Upper lobe of left lung (tissue), 6 donors: ENCODE results near the gene VPS29. TPM values are rescaled to one million over a fixed set of nuclear protein-coding genes. Genes with fewer than 3 reads are reported as not detected.

Experiments
- ATAC-seq, 2 donors: fragments of 200-7000 bp; cut with Tn5 transposase; one replicate each; pipeline ENCODE4 v1.9.1; 2022; ENCODE audit warnings: mild to moderate bottlenecking in 2 of 2, moderate library complexity in 2 of 2; ENCODE audit not compliant: low FRiP score in 2 of 2
- DNase-seq, 2 donors: peaks; one replicate each; pipeline ENCODE4 v3.0.0-alpha.2; 2019 to 2020
- H3K27ac ChIP-seq, 4 donors: fragments of 200-600 bp; sonication (generic); one replicate each; pipeline ENCODE4 v1.5.1; 2016 to 2019
- H3K27me3 ChIP-seq, 4 donors: fragments of 200-600 bp; sonication (generic); one replicate each; pipeline ENCODE4 v1.5.1; 2017 to 2019
- H3K36me3 ChIP-seq, 4 donors: fragments of 200-600 bp; sonication (generic); one replicate each; pipeline ENCODE4 v1.5.1; 2016 to 2019
- H3K4me1 ChIP-seq, 4 donors: fragments of 200-600 bp; sonication (generic); one replicate each; pipeline ENCODE4 v1.5.1; 2018 to 2019
- H3K4me3 ChIP-seq, 4 donors: fragments of 200-600 bp; sonication (generic); one replicate each; pipeline ENCODE4 v1.5.1; 2017 to 2019; ENCODE audit warnings: mild to moderate bottlenecking in 2 of 4, moderate library complexity in 1 of 4
- H3K9me3 ChIP-seq, 4 donors: fragments of 200-600 bp; sonication (generic); one replicate each; pipeline ENCODE4 v1.5.1; 2018 to 2019
- EP300 ChIP-seq, 4 donors: sonication (generic); formaldehyde crosslinking; IDR thresholded peaks; one replicate each; pipeline ENCODE4 v1.5.1; 2017; ENCODE audit warnings: antibody characterized with exemption in 4 of 4, control low read depth in 2 of 4
- POLR2A ChIP-seq, 4 donors: fragments of 450-650 bp; IDR thresholded peaks; one replicate each; pipeline ENCODE4 v1.5.1; 2016 to 2017; ENCODE audit warnings: antibody characterized with exemption in 4 of 4, mild to moderate bottlenecking in 2 of 4
- POLR2AphosphoS5 ChIP-seq, 2 donors: sonication (generic); formaldehyde crosslinking; IDR thresholded peaks; one replicate each; pipeline ENCODE4 v1.5.1; 2017; ENCODE audit warnings: antibody characterized with exemption in 2 of 2
- WGBS, 2 donors: methylation state at CpG; one replicate each; pipeline ENCODE4 v1.1.5; 2017 to 2018; 5-methylcytosine and 5-hydroxymethylcytosine counted together
- total RNA-seq, 6 donors: library from RNA; depleted of rRNA in 4 of 6; stranded (reverse); fragments of >200 nt in 4 of 6; gene quantifications; one replicate each; pipeline versions ENCODE4 v1.1.0 to v1.2.1, GENCODE V29; 2016 to 2021
- TF ChIP-seq, protein P1 (sequence below), 6 experiments: fragments of 450-650 bp in 4 of 6; fragments of 200-600 bp in 2 of 6; sonication (generic) in 2 of 6; IDR thresholded peaks; one replicate each; pipeline ENCODE4 v1.5.1; 2016 to 2019; ENCODE audit warnings: antibody characterized with exemption in 6 of 6
- donor health status: DM: no; HTN: no; CAD: no; lungs with moderate emphysema.
- donor health status: DM: no; HTN: yes; CAD: no; lungs with severe emphysema.

Gene VPS29
- total RNA-seq, 6 donors from 2014 or later = 29.9 to 102 (median 86.7) TPM

DNA sequence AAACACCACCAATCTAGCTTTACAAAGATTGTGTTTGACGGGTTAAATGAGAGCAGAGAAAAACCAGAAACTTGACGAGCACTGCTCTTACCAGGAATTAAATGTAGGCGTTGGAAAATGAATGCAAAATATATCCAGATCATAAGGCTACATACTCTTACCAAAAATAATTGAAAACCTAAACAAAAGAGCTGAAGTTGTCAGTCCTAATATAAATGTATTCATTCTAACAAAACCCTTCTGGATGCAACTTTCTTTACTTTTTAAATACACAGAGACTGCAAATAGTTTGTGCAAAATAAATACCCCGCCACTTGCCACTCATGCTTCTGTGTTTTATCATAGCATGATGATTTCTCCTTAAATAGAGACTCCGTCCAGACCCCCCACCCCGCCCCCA is 32.9 kb upstream of the VPS29 start:
- Histone ChIP-seq H3K4me3 (no peak overlapping the region), H3K27ac (no peak overlapping the region), H3K9me3 (no peaks in the 10 kb centered on the region), H3K4me1 (peaks cover 0 to 7% (median 3%) of the 10 kb centered on the region in 4 donors), H3K36me3 (peaks cover 7 to 55% (median 26%) of the 10 kb centered on the region in 4 donors), H3K27me3 (no peaks in the 10 kb centered on the region)
- DNase-seq (no peak), ATAC-seq (no peak)
- TF ChIP-seq, protein P1, sequence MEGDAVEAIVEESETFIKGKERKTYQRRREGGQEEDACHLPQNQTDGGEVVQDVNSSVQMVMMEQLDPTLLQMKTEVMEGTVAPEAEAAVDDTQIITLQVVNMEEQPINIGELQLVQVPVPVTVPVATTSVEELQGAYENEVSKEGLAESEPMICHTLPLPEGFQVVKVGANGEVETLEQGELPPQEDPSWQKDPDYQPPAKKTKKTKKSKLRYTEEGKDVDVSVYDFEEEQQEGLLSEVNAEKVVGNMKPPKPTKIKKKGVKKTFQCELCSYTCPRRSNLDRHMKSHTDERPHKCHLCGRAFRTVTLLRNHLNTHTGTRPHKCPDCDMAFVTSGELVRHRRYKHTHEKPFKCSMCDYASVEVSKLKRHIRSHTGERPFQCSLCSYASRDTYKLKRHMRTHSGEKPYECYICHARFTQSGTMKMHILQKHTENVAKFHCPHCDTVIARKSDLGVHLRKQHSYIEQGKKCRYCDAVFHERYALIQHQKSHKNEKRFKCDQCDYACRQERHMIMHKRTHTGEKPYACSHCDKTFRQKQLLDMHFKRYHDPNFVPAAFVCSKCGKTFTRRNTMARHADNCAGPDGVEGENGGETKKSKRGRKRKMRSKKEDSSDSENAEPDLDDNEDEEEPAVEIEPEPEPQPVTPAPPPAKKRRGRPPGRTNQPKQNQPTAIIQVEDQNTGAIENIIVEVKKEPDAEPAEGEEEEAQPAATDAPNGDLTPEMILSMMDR (IDR thresholded peaks at IDR 0.05) = no peak
- TF ChIP-seq POLR2A (IDR thresholded peaks at IDR 0.05) = no peak
- no peak for TF ChIP-seq POLR2AphosphoS5 (IDR thresholded peaks at IDR 0.05)
- no peak for TF ChIP-seq EP300 (IDR thresholded peaks at IDR 0.05)
- 91 to 93% methylated on average over 6 of the region's 6 CpGs for WGBS, 2 donors

DNA sequence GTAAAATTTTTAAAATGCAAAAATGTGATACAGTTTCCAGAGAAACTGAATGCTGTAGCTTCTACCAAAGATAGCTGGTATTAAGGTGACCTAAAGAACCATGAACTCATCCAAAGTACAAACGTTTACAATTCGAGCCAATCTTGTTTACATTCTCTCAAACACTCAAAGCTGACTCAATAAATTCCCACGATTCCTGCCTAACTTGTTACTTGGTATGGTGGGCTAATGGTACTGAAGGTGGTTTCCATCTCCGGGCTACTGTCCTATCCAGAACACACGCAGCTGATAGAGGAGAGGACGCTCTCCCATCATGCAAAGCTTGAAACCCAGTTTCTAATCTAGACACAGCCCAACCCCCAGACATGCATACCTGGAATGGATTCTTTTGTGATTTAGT is 31.7 kb upstream of the VPS29 start:
- Histone ChIP-seq H3K4me1 (peaks cover 0 to 7% (median 0%) of the 10 kb centered on the region in 4 donors), H3K9me3 (no peaks in the 10 kb centered on the region), H3K4me3 (no peak overlapping the region), H3K27me3 (no peaks in the 10 kb centered on the region), H3K27ac (no peak overlapping the region), H3K36me3 (peaks cover 7 to 43% (median 17%) of the 10 kb centered on the region in 4 donors)
- DNase-seq (no peak), ATAC-seq (no peak)
- TF ChIP-seq, protein P1 (IDR thresholded peaks at IDR 0.05) = no peak
- no peak for TF ChIP-seq EP300 (IDR thresholded peaks at IDR 0.05)
- TF ChIP-seq POLR2A (IDR thresholded peaks at IDR 0.05) = no peak
- no peak for TF ChIP-seq POLR2AphosphoS5 (IDR thresholded peaks at IDR 0.05)
- 52 to 57% methylated on average over 6 of the region's 6 CpGs for WGBS, 2 donors

DNA sequence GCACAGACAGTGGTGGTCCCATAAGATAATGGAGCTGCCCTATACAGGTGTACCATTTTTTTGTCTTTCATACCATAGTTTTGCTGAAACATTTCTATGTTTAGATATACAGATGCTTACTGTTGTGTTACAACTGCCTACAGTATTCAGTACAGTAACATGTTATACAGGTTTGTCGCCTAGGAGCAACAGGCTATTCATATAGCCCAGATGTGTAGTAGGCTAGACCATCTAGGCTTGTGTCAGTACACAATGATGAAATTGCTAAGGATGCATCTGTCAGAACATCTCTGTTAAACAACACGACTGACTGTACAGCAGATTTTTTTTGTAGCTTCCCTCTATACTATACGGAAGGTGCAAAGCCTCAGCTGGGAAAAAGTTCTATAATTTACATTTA is 30.7 kb upstream of the VPS29 start:
- ATAC-seq (no peak), DNase-seq (no peak)
- Histone ChIP-seq H3K9me3 (no peaks in the 10 kb centered on the region), H3K27ac (no peak overlapping the region), H3K4me3 (no peak overlapping the region), H3K27me3 (no peaks in the 10 kb centered on the region), H3K36me3 (peaks cover 7 to 34% (median 12%) of the 10 kb centered on the region in 4 donors), H3K4me1 (peaks cover 0 to 2% (median 0%) of the 10 kb centered on the region in 4 donors)
- TF ChIP-seq POLR2A (IDR thresholded peaks at IDR 0.05) = no peak
- TF ChIP-seq, protein P1 (IDR thresholded peaks at IDR 0.05) = no peak
- no peak for TF ChIP-seq EP300 (IDR thresholded peaks at IDR 0.05)
- no peak for TF ChIP-seq POLR2AphosphoS5 (IDR thresholded peaks at IDR 0.05)
- WGBS, 2 donors = 85 to 91% methylated on average over 3 of the region's 3 CpGs

DNA sequence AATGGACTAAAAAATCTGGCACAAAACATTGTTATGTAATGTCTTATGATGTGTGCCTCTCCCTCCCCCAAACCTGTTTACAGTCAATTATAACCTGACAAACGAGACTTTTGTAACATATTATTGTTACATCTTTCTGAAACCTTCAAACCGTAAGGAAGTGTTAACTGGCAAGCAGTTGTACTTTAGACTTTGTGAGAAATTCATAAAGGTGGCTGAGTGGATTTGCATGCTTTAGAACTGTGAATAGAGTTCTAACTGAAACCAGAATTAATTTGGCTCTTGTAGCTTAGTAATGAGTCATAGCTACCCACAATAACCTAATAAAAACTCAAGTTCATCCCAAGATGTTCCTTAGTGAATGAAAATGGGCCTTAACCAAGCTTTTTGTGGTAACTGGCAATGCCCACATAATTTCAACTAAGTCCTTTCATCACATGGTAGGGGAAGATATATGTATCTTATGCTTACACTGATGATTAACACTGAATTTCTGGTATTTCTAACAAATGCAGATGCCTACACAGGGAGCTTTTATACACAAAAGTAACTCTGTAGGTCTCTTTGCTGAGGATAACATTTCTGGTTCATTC is 29.9 kb upstream of the VPS29 start:
- DNase-seq = no peak
- H3K9me3 ChIP-seq = no peaks in the 10 kb centered on the region
- H3K4me1 ChIP-seq = peaks cover 0 to 2% (median 0%) of the 10 kb centered on the region in 4 donors
- ATAC-seq = no peak
- TF ChIP-seq EP300 (IDR thresholded peaks at IDR 0.05) = no peak
- no peak for TF ChIP-seq POLR2AphosphoS5 (IDR thresholded peaks at IDR 0.05)
- TF ChIP-seq POLR2A (IDR thresholded peaks at IDR 0.05) = no peak
- TF ChIP-seq, protein P1 (IDR thresholded peaks at IDR 0.05) = no peak
- H3K27ac ChIP-seq = no peak overlapping the region
- WGBS, 2 donors = 50 to 51% methylated on average over 2 of the region's 2 CpGs
- H3K27me3 ChIP-seq = no peaks in the 10 kb centered on the region
- peaks cover 6 to 26% (median 10%) of the 10 kb centered on the region in 4 donors for H3K36me3 ChIP-seq
- no peak overlapping the region for H3K4me3 ChIP-seq

DNA sequence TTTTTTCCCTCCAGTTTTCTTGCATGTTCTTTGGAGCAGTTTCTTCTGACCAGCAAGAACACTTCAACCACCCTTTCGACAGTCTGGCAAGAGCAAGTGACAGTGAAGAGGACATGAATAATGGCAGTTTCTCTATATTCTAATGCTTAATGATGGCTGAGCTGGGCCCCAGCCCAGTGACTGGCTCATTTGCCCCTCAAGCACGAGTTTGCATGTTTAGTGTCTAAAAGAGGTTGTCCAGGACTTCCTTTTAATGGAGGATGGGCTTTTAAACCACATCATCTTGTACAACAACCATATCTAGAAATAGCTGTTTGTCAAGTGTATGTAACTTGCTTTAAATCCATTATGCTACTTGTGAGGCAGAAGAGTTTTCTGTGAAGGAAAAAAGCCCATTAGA is 28.6 kb upstream of the VPS29 start:
- WGBS, 2 donors = 51 to 69% methylated on average over 2 of the region's 2 CpGs
- ATAC-seq = no peak
- no peak overlapping the region for H3K4me3 ChIP-seq
- H3K36me3 ChIP-seq = peaks cover 0 to 13% (median 0%) of the 10 kb centered on the region in 4 donors
- no peaks in the 10 kb centered on the region for H3K9me3 ChIP-seq
- H3K4me1 ChIP-seq = peaks cover 0 to 2% (median 0%) of the 10 kb centered on the region in 4 donors
- no peak overlapping the region for H3K27ac ChIP-seq
- H3K27me3 ChIP-seq = no peaks in the 10 kb centered on the region
- TF ChIP-seq, protein P1 (IDR thresholded peaks at IDR 0.05) = no peak
- TF ChIP-seq EP300 (IDR thresholded peaks at IDR 0.05) (no peak), POLR2A (IDR thresholded peaks at IDR 0.05) (no peak), POLR2AphosphoS5 (IDR thresholded peaks at IDR 0.05) (no peak)
- DNase-seq = no peak
